GM10847 (cell line): ENCODE data around the gene MAP7D2.

Source experiments
- POLR2A ChIP-seq: IDR thresholded peaks from 2 replicates; pipeline ENCODE4 v1.6.1; 2011; ENCODE audit not compliant: insufficient read length; ENCODE audit errors: extremely low read depth

Gene MAP7D2

DNA sequence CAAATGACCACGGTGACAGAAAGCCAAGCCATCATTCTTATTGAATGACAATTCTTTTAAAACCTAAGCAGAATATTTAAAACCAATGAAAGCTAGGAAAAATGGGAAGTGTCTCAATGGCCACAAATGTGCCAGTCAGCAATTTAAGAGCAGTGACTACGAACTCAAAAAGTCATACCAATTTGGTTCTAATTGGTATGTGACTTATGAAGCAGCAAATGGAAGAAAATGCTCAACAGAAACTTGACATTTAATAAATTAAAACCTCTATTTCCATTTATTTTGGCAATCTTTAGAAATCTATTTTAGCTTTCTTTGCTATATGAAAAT lies 100.1 kb downstream of the MAP7D2 start:
- no peak for TF ChIP-seq POLR2A

- no peak for TF ChIP-seq POLR2A
Observed at GRCh38 chrX:20015945-20016615, 100.6 kb downstream of the MAP7D2 start.

DNA sequence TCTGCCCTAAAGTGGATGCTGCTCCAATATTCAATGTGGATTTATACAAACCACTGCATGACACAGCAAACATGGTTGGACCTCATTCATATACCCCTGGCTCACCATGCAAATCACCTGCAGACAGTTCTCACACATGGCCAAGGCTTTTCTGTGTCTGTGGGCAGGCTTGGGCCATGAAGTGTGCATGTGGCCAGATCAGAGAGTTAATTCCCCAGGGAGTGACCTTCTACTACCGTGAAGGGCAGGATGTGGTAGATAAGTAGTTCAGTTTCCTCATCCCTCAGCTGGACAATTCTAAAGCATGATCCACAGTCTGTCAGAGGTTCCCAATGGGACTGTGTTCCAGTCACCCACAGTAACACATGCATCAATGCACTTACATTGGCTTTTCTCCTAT lies 101.3 kb downstream of the MAP7D2 start:
- no peak for TF ChIP-seq POLR2A

DNA sequence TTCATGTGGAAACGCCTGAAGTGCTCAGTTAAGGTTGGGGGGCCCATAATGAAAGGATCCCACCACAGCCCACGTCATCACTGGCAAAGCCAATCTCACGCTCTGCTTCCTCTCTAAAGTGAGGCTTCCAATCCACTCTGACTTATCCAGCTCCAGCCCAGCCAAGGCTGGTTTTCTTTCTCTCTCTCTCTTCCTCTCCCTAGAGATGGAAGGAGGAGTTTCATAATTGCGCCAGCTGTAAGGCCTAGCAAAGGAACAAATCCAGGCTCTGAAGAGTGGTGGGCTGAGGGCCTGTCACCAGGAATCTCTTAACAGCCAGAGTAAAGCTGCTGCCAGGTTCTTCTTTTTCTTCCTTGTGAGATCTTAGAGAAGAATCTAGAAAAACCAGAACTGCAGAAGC lies 105.1 kb downstream of the MAP7D2 start:
- TF ChIP-seq POLR2A: no peak

DNA sequence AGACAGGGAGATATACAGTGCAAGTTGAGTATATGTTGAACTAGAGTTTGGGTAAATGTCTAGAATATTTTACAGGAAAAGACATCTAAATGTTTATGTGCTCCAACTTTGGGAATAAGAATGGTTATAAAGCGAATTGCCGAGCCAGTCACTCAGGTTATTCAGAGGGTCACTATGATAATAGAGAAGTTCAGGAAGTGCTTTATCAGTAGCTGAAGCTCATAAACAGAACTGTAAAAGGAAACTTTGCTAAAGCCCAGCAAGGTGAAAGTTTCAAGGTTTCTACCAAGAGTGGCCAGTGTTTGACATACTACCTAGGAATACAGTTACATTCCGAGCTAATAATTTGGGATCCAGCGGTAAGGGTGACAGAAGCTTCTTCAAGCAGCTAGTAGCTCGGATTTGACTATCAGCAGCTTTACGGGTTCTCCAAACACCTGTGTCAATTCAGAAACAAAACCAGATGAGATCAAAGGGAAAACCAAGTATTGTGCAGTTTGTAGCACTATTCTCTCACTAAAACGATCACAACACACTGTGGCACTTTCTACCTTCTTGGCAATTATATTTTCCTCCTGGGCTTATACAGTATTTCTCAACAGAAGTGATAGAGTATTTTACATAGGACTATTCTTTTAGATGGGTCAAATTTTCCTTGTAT lies 108.6 kb downstream of the MAP7D2 start:
- TF ChIP-seq POLR2A: no peak

DNA sequence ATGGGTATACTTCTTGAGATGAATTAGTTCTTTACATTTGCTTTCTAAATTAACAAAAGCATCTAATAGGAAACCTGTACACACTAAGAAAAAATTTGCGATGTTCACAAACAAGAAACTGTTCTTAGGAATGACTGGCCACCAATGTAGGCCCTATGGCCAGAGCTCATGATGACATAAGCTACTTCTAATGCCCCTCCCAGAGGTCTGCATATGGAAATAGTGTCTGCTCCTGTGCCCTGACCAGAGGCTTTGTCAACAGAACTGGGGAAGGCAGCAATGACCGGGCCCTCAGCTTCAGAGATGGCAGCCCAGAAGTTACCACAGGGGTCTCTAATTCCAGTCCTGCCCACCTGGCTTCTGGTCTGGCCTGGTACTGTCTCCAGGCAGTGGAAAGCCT lies 110.8 kb downstream of the MAP7D2 start:
- no peak for TF ChIP-seq POLR2A

DNA sequence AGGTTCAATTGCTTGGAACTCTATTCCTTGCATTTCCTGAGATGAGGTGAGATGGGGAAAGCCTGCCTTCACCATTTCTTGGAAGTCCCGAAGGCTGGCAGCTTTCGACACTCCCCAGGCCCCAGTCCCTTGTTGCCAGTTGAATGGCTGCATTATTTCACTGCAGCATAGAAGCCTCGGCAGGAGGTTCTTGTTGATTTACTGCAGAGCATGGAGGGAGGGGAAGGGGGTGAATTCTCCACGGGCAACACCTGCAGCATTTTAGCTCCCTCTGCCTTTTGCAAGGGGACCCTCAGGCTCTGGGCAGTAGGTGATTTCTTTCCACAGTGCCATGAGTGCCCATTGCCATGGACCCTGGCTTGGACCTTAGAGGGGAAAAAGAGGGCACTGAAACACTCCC lies 115.1 kb downstream of the MAP7D2 start:
- TF ChIP-seq POLR2A: no peak

DNA sequence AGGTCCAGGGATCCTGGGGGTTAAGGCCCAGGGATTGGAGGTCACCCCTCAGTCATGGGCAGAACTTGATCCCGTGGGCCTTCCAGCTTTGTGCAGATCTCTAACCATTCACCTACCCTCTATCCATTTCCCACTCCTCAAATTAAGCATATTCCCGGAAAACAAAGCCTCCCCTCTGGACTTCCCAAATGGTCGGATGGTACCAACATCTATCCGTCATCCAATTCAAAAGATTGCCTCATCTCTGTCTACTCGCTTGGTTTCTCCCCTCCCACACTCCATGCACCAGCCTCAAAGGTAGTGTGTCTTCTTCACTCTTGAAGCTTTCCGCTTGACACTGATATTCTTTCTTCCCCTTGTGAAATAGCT lies 125.4 kb downstream of the MAP7D2 start:
- TF ChIP-seq POLR2A: no peak

GRCh38 chrX:19990556-19991349 lies 126.0 kb downstream of the MAP7D2 start, which contains the start of gene BCLAF3:
TSS of gene BCLAF3 (minus strand) at chrX:19991061. CDS start at chrX:19970264, 20,797 bp downstream.
- TF ChIP-seq POLR2A: no peak

DNA sequence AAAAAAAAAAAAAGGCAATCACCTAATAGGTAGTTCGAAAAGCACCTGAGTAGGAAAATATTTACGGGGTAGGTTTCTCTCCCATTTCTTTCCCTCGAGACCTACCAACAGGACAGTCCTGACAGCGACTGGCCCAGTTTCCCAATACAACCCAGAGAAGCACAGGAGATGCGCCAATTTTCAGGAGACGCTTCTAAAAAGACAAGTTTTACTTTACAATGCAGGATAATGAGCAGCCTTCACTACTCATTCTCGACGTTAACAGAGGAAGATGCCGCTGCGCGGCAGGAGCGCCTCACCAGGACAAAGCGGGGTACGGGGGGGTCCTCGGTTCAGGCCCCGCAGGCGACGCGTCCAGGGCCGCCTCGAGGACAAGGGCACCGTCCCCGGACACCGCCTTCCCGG lies 126.6 kb downstream of the MAP7D2 start:
- no peak for TF ChIP-seq POLR2A

GRCh38 chrX:19987856-19988255 lies 128.9 kb downstream of the MAP7D2 start:
- no peak for TF ChIP-seq POLR2A

DNA sequence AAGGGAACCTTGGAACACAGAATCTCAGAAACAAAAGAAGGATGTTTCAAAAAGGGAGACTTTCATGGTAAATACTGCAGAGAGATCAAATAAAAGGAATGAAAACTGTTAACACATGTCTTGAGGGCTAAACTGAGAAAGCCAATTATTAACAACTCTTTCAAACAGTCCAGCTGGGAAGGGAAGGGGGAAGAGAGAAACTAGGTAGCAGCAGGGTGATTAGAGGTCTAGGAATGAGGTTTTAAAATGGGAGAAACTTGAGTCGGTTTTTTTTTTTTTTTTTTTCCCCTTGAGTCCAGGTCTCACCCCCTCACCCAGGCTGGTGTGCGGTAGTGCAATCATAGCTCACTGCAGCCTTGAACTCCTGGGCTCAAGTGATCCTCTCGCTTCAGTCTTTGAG lies 130.2 kb downstream of the MAP7D2 start:
- TF ChIP-seq POLR2A: no peak

DNA sequence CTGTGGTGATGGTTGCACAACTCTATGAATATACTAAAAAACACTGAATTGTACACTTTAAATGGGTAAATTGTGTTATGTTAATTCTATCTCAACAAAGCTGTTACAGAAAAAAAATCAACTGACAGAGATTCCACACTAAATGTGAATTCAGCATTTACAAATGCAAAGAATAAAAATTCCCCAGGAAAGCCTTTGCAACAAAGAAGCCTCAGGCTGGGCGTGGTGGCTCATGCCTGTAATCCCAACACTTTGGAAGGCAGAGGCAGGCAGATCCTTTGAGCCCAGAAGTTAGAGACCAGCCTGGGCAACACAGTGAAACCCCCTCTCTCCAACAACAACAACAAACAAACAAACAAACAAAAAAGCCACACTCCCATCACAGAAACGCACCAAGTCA lies 134.8 kb downstream of the MAP7D2 start:
- TF ChIP-seq POLR2A: no peak

DNA sequence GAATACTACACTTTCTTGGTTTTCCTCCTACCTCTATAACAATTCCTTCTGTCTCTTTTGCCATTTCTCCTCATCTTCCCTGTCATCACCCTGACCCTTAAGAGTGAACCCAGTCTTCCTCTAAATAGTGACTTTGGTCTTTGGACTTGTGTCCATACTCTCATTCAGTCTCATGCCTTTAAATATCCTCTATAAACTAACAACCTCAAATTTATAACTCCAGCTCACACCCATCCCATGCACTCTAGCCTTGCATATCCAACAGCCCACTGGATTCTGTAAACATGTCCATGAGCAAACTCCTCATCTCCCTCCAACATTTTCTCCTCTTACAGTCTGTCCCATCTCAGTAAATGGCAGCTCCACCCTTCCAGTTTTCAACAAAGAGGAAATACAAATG lies 140.9 kb downstream of the MAP7D2 start:
- TF ChIP-seq POLR2A: no peak

DNA sequence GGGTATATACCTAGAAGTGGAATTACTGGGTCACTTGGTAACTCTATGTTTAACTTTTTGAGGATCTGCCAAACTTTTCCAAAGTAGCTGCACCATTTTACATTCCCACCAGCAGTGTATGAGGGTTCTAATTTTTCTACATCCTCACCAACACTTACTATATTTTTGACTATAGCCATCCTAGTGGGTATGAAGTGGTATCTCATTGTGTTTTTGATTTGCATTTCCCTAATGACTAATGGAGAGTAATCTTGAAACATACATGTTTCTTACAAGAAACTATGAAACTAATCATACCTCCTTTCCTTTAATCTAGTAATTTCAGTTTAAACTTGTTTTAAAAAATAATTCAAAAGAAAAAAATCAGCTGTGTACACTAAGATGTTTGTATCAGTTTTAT lies 143.7 kb downstream of the MAP7D2 start:
- no peak for TF ChIP-seq POLR2A

DNA sequence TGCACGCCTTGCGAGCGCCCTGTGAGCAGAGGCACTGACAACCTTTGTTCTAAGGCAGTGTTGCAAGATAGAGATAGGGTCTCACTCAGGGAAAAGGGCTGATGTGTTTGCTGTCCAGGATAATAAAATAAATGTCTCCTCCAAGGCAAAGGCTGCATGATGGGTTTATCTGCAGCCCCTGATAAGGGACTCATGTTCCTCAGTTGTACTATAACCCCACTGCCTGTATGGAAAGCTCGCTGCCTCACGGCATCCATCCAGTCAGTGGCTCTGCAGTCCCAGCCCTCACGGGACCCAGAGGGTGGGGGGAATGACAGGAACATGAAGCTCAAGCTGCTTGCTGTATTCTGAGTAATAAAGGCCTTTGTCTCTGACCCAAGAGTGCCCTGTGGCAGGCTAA lies 148.4 kb downstream of the MAP7D2 start:
- no peak for TF ChIP-seq POLR2A
